Activated CD8-positive, alpha-beta memory T cell treated with anti-CD3 and anti-CD28 coated beads, Interleukin-2, amount 50 U/mL, for 1 hour (primary cell): ENCODE results near the gene DNAAF9.

ENCODE experiments used
- DNase-seq: peaks from one replicate; pipeline ENCODE4 v3.0.0-alpha.2; 2020; ENCODE audit errors: extremely low read depth

The DNAAF9 gene

GRCh38 chr20:3410464-3410863 is 3.0 kb upstream of the DNAAF9 start:
- DNase-seq: no peak

GRCh38 chr20:3409417-3409816 is 1.9 kb upstream of the DNAAF9 start:
- no peak for DNase-seq

DNA sequence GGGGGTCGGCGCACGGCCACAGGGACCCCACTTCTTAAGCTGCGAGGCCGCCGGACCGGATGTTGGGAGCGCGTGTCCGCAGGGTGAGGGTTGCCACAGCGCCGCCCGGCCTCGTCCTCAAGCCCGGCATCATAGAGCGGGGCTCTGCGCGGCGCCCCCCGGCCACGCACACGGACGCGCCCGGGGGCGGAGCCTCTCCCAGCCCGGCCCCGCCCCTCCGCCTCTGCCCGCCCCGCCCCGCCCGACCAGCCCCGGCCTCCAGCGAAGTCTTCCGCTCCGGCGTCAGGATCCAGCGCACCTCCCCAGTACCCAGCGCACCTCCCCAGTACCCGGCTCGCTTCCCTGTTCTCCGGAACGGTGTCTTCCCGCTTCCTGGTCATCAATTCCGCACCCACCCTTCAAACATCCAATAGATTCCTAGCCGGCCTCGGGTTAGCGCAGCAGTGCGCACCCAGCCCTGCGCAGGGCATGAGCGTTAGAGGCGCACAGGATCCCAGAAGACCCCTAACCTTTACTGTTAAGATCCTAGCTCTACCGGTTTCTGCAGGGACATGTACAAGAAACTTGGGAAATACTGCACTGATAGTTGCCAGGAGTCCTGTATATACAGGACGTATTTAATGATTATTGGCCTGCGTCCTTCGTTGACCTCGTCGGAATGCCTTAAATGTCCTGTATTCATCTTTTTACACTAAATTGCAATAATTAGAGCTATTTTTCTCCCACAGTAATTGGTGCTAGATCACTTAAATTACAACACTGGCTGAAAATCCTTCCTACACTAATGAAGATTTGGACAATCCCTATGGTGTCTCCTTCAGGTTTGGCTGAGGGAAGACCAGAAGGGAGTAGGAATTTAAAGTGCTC is 535 bp upstream of the DNAAF9 start:
- DNase-seq: peak; percentile 45

- DNase-seq: no peak
Observed at GRCh38 chr20:3406481-3407039, 909 bp downstream of the DNAAF9 start.

DNA sequence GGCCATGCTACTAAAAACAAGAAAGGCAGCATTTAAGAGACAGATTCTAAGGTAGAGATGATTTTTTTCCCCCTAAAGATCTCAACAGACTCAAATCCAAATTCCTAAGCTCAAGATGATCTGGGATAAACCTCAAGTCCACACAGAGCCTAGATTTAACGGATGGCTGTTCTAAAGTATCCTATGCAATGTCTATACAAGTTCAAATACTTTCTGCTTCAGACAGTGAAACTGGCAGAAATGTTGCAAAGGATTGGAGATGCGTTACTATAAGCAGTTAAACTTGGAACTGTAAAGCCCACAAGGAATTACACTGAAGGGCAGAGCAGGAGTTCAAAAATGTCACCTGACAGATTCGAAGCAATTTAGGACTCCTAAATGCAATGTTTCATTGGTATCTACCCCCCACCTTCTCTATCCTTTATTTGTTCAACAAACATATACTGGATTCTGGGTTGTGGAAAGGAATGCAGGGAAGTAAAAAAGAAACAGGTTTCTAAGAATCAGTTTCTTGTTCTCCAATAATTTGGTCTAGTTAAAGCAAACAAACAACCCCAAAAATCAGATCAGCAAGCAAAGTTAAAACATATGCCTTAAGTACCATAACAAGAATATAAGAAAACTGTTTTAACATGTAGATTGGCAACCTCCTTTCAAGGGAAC is 1.6 kb downstream of the DNAAF9 start:
- DNase-seq: no peak

DNA sequence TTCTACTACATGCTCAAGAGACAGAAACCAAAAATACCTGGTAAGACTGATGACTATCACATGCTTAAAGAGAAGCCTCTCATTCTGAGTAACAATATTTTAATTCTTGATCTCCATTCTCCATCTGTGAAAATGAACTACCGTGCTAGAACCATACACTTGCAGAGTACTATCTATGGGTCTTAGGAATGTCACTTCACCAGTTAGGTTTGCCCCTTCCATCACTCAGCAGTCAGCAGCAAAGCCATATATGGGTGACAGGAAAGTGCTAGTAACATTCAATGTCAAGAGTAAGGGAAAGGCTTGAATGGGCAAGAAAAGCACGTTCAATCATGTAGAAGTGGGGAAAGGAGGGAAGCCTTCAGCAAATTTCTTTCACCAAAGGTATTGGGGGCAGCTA is 2.3 kb downstream of the DNAAF9 start:
- no peak for DNase-seq

GRCh38 chr20:3404402-3404801 is 3.1 kb downstream of the DNAAF9 start:
- no peak for DNase-seq

GRCh38 chr20:3403741-3404140 is 3.7 kb downstream of the DNAAF9 start:
- no peak for DNase-seq

- no peak for DNase-seq
Observed at GRCh38 chr20:3402453-3402852, 5.0 kb downstream of the DNAAF9 start.

- DNase-seq: no peak
Observed at GRCh38 chr20:3400260-3401155, 7.0 kb downstream of the DNAAF9 start.

DNA sequence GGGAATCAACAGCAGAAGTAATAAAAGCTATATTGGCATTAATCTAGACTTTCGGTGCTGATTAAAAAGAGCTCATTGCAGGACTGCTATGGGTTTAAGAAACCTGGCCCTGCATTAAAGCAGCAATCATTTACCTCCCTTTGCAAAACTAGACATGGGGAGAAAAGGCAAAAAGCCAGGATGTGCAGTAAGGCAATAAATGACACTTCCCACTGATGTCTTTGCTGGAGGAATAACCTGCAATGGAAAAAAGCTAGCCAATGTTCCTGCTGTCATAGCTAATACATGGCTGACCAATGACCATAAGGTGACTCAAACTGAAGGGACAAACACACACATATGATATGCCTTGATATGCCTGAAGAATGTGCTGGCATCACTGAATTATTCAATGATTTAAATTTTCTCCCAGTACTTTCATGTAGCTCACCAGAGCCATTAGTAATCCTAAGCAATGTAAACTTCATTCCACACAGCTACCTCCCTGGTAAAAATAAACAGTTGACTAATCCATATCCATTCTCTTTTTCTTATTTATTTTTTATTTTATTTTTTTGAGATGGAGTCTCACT is 8.7 kb downstream of the DNAAF9 start:
- DNase-seq: no peak

DNA sequence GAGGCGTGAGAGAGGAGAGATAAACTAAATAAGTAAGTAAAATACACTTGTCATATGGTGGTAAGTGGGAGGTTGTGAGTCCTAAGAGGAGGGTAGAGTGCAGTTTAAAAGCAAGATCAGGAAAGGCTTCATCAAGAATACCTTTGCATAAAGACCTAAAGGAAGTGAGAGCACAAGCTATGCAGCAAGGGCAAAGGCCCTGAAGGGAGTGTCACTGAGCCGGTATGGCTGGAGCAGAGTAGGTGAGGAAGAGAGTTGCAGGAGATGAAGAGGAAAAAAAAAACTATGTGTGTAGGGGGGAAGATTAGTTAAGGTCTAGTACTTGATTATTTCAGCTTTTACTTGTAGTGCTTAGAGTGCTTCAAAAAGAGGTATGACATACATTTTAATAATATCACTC is 11.0 kb downstream of the DNAAF9 start:
- DNase-seq: no peak

DNA sequence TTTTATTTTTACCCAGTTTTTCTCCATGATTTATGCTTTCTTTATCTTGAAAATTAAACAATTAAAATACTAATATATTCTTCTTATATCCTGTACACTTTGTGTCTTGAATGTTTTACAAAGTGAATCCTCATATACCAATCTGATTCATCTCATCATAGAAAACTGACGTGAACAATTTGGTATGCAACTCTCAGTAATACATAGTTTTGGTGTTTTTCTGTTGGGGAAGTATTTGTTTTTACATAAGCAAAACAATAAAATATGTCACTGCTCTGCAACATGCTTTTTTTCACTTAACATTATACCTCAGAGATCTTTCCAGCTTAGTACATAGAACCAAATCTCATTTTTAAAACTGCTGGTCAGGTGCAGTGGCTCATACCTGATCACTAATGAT is 14.7 kb downstream of the DNAAF9 start:
- no peak for DNase-seq

DNA sequence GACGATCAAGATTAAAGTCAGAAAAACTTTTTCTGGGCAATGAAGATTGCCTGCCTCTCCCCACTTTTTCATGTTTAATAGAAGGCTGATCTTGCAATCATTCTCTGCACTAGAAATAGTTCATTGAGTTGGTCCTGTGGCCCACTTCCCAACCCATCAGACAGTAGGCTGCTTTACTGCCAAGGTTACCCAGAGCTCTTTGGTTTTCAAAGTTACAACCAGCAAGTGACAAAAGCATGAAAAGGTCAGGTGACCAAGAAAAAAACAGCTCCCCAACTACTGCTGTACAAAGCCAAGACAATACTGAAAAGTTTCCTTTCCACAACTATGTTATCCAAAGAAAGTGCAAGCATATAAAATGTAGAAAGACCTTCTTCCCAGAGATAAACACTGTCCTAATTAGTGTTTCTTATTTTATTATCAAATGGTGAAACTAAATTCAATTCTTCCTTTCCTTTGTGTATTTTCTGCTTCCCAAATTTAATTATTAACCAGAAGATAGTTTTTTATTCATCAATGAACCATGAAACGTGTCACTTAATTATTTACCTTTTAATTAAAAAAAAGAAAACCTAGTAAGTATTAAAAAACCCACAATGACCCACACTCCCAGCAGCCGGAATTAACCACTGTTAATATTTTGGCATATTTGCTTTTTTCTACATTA is 16.6 kb downstream of the DNAAF9 start:
- DNase-seq: no peak

GRCh38 chr20:3383878-3384495 is 23.5 kb downstream of the DNAAF9 start:
- DNase-seq: no peak

DNA sequence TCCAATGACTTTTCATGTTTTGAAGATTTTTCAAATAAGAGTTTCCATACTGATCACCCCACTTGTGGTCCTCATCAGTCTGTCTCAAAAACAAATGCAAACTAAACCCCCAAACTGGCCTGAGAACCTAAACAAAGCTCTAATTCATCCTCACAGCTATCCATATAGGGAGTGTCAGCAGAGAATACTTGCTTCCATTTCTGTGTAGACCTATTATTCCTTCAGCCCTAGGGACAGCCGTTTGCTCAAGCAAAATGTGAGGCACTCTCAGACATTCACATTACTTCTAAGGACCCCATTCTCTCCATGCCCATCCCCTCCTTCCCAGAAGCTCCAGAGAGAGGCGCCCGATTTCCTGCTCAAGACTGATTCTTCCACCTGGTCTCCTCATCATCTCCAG is 24.6 kb downstream of the DNAAF9 start:
- no peak for DNase-seq

GRCh38 chr20:3380228-3381070 is 27.0 kb downstream of the DNAAF9 start:
- DNase-seq: no peak

DNA sequence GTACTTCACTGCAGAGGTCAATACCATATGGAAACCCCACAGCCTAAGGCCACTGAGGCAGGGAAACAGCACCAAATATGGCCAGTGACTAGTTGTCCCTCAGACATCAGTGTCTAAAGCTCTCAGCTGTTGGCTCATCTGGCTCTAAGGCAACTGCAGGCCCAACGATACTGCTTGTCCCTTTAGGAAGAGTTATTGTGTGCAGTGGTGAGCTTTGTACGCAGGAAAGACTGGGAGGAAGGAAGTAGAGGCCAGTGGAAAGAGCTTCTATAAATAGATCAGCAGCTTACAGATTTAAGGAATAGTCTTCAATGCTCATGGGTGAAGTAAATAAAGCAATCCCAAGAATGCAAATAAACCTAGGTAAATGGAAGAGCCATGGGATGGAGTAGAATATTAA is 29.3 kb downstream of the DNAAF9 start:
- DNase-seq: no peak

DNA sequence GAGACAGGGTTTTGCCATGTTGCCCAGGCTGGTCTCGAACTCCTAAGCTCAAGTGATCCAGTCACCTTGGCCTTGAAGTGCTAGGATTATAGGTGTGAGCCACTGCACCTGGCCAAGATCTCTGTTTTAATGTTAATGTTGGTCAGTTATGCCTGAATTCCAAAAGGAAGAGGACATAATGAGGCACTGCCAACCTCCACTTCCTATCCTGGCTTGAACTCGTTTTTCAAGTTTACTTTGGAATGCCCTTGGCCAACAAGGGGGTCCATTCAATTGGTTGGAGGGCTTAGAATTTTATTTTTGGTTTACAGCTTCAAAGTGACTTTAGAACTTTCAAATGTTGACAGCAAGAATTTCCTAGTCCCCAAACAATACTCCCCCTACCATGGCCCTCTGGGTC is 29.8 kb downstream of the DNAAF9 start:
- DNase-seq: no peak

- DNase-seq: no peak
Observed at GRCh38 chr20:3374296-3374695, 33.2 kb downstream of the DNAAF9 start.
